HepG2 (cell line): ENCODE data around the gene TRANK1. TPM values are rescaled to one million over a fixed set of nuclear protein-coding genes. Genes with fewer than 3 reads are reported as not detected.

ENCODE experiments used
- BRD4 ChIP-seq: sonication (generic); formaldehyde crosslinking; IDR thresholded peaks from 2 replicates; pipeline ENCODE4 v1.4.0; 2020; ENCODE audit warnings: missing genetic modification reagents
- FLYWCH1 ChIP-seq: sonication (generic); formaldehyde crosslinking; IDR thresholded peaks from 2 replicates; pipeline ENCODE4 v1.8.1; 2023; ENCODE audit warnings: mild to moderate bottlenecking, missing genetic modification reagents
- GFI1 ChIP-seq: sonication (generic); formaldehyde crosslinking; IDR thresholded peaks from 2 replicates; pipeline ENCODE4 v1.5.0; 2020; ENCODE audit warnings: missing genetic modification reagents, mild to moderate bottlenecking, borderline replicate concordance
- HDAC1 ChIP-seq: sonication (generic); formaldehyde crosslinking; IDR thresholded peaks from 2 replicates; pipeline ENCODE4 v1.5.1; 2020; ENCODE audit warnings: mild to moderate bottlenecking, missing genetic modification reagents
- JDP2 ChIP-seq: sonication (generic); formaldehyde crosslinking; IDR thresholded peaks from 2 replicates; pipeline ENCODE4 v1.8.1; 2022; ENCODE audit warnings: missing genetic modification reagents, borderline replicate concordance
- KLF16 ChIP-seq, 2 experiments: sonication (generic) in 1 of 2; formaldehyde crosslinking in 1 of 2; IDR thresholded peaks; 2 replicates each; pipeline versions ENCODE4 v1.6.1 to v1.8.0; 2016 to 2023; ENCODE audit warnings: missing genetic modification reagents in 2 of 2, missing compliant biosample characterization in 1 of 2
- MAFF ChIP-seq: IDR thresholded peaks from 2 replicates; pipeline ENCODE4 v1.6.1; 2011; ENCODE audit warnings: low read depth, low read length, improper control_type of control experiment
- MIER3 ChIP-seq: IDR thresholded peaks from 2 replicates; pipeline ENCODE4 v1.6.1; 2016; ENCODE audit warnings: missing compliant biosample characterization, borderline replicate concordance
- MLLT10 ChIP-seq: sonication (generic); formaldehyde crosslinking; IDR thresholded peaks from 2 replicates; pipeline ENCODE4 v1.4.0; 2020; ENCODE audit warnings: missing genetic modification reagents
- NFYB ChIP-seq: sonication (generic); formaldehyde crosslinking; IDR thresholded peaks from 2 replicates; pipeline ENCODE4 v1.4.0; 2020; ENCODE audit warnings: missing genetic modification reagents
- SKI ChIP-seq: fragments of 450-650 bp; IDR thresholded peaks from one replicate; pipeline ENCODE4 v1.6.1; 2018; ENCODE audit warnings: mild to moderate bottlenecking; ENCODE audit not compliant: partially characterized antibody
- ZC3H4 ChIP-seq: sonication (generic); formaldehyde crosslinking; IDR thresholded peaks from 2 replicates; pipeline ENCODE4 v1.4.0; 2020; ENCODE audit warnings: missing genetic modification reagents, borderline replicate concordance
- ZNF3 ChIP-seq: IDR thresholded peaks from 2 replicates; pipeline ENCODE4 v1.7.0; 2017; ENCODE audit warnings: inconsistent platforms
- ZNF326 ChIP-seq: sonication (generic); formaldehyde crosslinking; IDR thresholded peaks from 2 replicates; pipeline ENCODE4 v1.4.0; 2020; ENCODE audit warnings: missing genetic modification reagents, borderline replicate concordance
- ZNF333 ChIP-seq: sonication (generic); formaldehyde crosslinking; IDR thresholded peaks from 2 replicates; pipeline ENCODE4 v1.4.0; 2020; ENCODE audit warnings: mild to moderate bottlenecking, missing genetic modification reagents, borderline replicate concordance
- ZNF563 ChIP-seq: sonication (generic); formaldehyde crosslinking; IDR thresholded peaks from 2 replicates; pipeline ENCODE4 v1.8.0; 2022; ENCODE audit warnings: mild to moderate bottlenecking, moderate library complexity, missing genetic modification reagents
- ZNF564 ChIP-seq: sonication (generic); formaldehyde crosslinking; IDR thresholded peaks from 2 replicates; pipeline ENCODE4 v1.8.1; 2023; ENCODE audit warnings: mild to moderate bottlenecking, missing genetic modification reagents
- ZNF598 ChIP-seq: sonication (generic); formaldehyde crosslinking; IDR thresholded peaks from 2 replicates; pipeline ENCODE4 v1.5.1; 2020; ENCODE audit warnings: mild to moderate bottlenecking, missing genetic modification reagents, borderline replicate concordance
- ZNF607 ChIP-seq: sonication (generic); formaldehyde crosslinking; IDR thresholded peaks from 2 replicates; pipeline ENCODE4 v1.5.1; 2020; ENCODE audit warnings: missing genetic modification reagents, mild to moderate bottlenecking, borderline replicate concordance
- ZNF652 ChIP-seq: IDR thresholded peaks from 2 replicates; pipeline ENCODE4 v1.6.1; 2016; ENCODE audit warnings: low read depth, borderline replicate concordance
- polyA plus RNA-seq, 8 experiments: library from polyadenylated mRNA; depleted of rRNA in 3 of 8; stranded (reverse) in 7 of 8; unstranded in 1 of 8; fragments of >200 nt; fragmentation: Illumina TruSeq in 4 of 8; extraction: Trizol in 4 of 8; gene quantifications; 2 replicates each; pipeline versions ENCODE4 v1.2.1 to v1.2.3, GENCODE V29; 2011 to 2016; ENCODE audit warnings: low read depth in 4 of 8, missing spikeins in 1 of 8, mixed read lengths in 1 of 8; ENCODE audit not compliant: insufficient read depth in 1 of 8
- total RNA-seq, 5 experiments: library from RNA; depleted of rRNA; stranded (reverse); fragments of >200 nt; fragmentation: Illumina TruSeq; extraction: Trizol; gene quantifications; 2 replicates each; pipeline ENCODE4 v1.2.3, GENCODE V29; 2016; ENCODE audit warnings: low read depth in 1 of 5
- TF ChIP-seq, protein P1 (sequence below): sonication (generic); formaldehyde crosslinking; IDR thresholded peaks from 2 replicates; pipeline ENCODE4 v1.9.0; 2021; ENCODE audit warnings: missing genetic modification reagents, mild to moderate bottlenecking, borderline replicate concordance
- TF ChIP-seq, protein P2 (sequence below): IDR thresholded peaks from 2 replicates; pipeline ENCODE4 v1.6.1; 2012; ENCODE audit warnings: low read depth, low read length, improper control_type of control experiment
- TF ChIP-seq, protein P3 (sequence below): sonication (generic); formaldehyde crosslinking; IDR thresholded peaks from 2 replicates; pipeline ENCODE4 v1.5.0; 2020; ENCODE audit warnings: missing genetic modification reagents
- TF ChIP-seq, protein P4 (sequence below): sonication (generic); formaldehyde crosslinking; IDR thresholded peaks from 2 replicates; pipeline ENCODE4 v1.5.0; 2020; ENCODE audit warnings: mild to moderate bottlenecking, missing genetic modification reagents, moderate library complexity

The TRANK1 gene
- total and polyA plus RNA-seq, 2 of the 13 experiments (the other 11 are each of a cell fraction or from before 2014, with no cell fraction given), result 0.13 to 0.32 TPM

DNA sequence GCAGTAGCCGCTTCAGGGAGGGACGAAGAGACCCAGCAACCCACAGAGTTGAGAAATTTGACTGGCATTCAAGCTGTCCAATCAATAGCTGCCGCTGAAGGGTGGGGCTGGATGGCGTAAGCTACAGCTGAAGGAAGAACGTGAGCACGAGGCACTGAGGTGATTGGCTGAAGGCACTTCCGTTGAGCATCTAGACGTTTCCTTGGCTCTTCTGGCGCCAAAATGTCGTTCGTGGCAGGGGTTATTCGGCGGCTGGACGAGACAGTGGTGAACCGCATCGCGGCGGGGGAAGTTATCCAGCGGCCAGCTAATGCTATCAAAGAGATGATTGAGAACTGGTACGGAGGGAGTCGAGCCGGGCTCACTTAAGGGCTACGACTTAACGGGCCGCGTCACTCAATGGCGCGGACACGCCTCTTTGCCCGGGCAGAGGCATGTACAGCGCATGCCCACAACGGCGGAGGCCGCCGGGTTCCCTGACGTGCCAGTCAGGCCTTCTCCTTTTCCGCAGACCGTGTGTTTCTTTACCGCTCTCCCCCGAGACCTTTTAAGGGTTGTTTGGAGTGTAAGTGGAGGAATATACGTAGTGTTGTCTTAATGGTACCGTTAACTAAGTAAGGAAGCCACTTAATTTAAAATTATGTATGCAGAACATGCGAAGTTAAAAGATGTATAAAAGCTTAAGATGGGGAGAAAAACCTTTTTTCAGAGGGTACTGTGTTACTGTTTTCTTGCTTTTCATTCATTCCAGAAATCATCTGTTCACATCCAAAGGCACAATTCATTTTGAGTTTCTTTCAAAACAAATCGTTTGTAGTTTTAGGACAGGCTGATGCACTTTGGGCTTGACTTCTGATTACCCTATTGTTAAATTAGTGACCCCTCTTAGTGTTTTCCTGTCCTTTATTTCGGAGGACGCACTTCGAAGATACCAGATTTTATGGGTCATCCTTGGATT, 48.8 kb upstream of the TRANK1 start, which contains the start of gene MLH1 (continued):
- TF ChIP-seq, protein P1, sequence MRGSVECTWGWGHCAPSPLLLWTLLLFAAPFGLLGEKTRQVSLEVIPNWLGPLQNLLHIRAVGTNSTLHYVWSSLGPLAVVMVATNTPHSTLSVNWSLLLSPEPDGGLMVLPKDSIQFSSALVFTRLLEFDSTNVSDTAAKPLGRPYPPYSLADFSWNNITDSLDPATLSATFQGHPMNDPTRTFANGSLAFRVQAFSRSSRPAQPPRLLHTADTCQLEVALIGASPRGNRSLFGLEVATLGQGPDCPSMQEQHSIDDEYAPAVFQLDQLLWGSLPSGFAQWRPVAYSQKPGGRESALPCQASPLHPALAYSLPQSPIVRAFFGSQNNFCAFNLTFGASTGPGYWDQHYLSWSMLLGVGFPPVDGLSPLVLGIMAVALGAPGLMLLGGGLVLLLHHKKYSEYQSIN, result no peak
- TF ChIP-seq GFI1 (CRISPR knock-in tag), result no peak
- peak in 1 of 2 experiments; percentile 73; a peak in 1 of 4 replicates for TF ChIP-seq KLF16 (CRISPR knock-in tag; IDR thresholded peaks at IDR 0.05)
- TF ChIP-seq ZNF598, result no peak
- TF ChIP-seq, protein P2, sequence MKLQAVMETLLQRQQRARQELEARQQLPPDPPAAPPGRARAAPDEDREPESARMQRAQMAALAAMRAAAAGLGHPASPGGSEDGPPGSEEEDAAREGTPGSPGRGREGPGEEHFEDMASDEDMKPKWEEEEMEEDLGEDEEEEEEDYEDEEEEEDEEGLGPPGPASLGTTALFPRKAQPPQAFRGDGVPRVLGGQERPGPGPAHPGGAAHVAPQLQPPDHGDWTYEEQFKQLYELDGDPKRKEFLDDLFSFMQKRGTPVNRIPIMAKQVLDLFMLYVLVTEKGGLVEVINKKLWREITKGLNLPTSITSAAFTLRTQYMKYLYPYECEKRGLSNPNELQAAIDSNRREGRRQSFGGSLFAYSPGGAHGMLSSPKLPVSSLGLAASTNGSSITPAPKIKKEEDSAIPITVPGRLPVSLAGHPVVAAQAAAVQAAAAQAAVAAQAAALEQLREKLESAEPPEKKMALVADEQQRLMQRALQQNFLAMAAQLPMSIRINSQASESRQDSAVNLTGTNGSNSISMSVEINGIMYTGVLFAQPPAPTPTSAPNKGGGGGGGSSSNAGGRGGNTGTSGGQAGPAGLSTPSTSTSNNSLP, result no peak
- no peak for TF ChIP-seq JDP2 (CRISPR knock-in tag)
- no peak for TF ChIP-seq SKI
- no peak; the same call in 1 of the 2 replicates for TF ChIP-seq HDAC1 (CRISPR knock-in tag)
- TF ChIP-seq BRD4 (CRISPR knock-in tag), result peak; percentile 77
- no peak for TF ChIP-seq MLLT10
- no peak for TF ChIP-seq MAFF
- TF ChIP-seq ZNF652 (CRISPR knock-in tag), result no peak
- TF ChIP-seq, protein P3, sequence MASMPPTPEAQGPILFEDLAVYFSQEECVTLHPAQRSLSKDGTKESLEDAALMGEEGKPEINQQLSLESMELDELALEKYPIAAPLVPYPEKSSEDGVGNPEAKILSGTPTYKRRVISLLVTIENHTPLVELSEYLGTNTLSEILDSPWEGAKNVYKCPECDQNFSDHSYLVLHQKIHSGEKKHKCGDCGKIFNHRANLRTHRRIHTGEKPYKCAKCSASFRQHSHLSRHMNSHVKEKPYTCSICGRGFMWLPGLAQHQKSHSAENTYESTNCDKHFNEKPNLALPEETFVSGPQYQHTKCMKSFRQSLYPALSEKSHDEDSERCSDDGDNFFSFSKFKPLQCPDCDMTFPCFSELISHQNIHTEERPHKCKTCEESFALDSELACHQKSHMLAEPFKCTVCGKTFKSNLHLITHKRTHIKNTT (CRISPR knock-in tag), result no peak
- TF ChIP-seq ZNF563, result no peak
- 0 out of 2 replicates have a peak, but pooled peaks have one; percentile 80 for TF ChIP-seq ZNF333 (CRISPR knock-in tag)
- peak; percentile 68; the same call in 1 of the 2 replicates for TF ChIP-seq ZNF564 (CRISPR knock-in tag)
- 0 out of 2 replicates have a peak, but pooled peaks have one; percentile 51 for TF ChIP-seq ZNF607 (CRISPR knock-in tag)
- no peak for TF ChIP-seq ZNF326
- peak; percentile 98 for TF ChIP-seq NFYB
- no peak for TF ChIP-seq FLYWCH1
- TF ChIP-seq MIER3 (CRISPR knock-in tag), result no peak
- no peak for TF ChIP-seq ZNF3 (CRISPR knock-in tag)
- no peak for TF ChIP-seq ZC3H4 (CRISPR knock-in tag)
- TF ChIP-seq, protein P4, sequence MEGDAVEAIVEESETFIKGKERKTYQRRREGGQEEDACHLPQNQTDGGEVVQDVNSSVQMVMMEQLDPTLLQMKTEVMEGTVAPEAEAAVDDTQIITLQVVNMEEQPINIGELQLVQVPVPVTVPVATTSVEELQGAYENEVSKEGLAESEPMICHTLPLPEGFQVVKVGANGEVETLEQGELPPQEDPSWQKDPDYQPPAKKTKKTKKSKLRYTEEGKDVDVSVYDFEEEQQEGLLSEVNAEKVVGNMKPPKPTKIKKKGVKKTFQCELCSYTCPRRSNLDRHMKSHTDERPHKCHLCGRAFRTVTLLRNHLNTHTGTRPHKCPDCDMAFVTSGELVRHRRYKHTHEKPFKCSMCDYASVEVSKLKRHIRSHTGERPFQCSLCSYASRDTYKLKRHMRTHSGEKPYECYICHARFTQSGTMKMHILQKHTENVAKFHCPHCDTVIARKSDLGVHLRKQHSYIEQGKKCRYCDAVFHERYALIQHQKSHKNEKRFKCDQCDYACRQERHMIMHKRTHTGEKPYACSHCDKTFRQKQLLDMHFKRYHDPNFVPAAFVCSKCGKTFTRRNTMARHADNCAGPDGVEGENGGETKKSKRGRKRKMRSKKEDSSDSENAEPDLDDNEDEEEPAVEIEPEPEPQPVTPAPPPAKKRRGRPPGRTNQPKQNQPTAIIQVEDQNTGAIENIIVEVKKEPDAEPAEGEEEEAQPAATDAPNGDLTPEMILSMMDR (CRISPR knock-in tag), result no peak
